Head of caudate nucleus (tissue), 42 donors: ENCODE measurements around the gene CDKL2.
"Not testable (repeated sequence)": the region's sequence is repeated elsewhere in the genome, so short reads cannot be mapped to it uniquely, and the experiment has no call there.

ENCODE experiments used
- DNase-seq, 42 donors: peaks; one replicate each; pipeline versions ENCODE4 v3.0.0 to v3.0.0-alpha.2; 2020 to 2021; ENCODE audit warnings: mixed read lengths in 7 of 42
- intact Hi-C: fragments of 100-400 bp; cut with DNase I; formaldehyde crosslinking; loops from one replicate; pipeline ENCODE4 v1.15.0; 2022

The CDKL2 gene

DNA sequence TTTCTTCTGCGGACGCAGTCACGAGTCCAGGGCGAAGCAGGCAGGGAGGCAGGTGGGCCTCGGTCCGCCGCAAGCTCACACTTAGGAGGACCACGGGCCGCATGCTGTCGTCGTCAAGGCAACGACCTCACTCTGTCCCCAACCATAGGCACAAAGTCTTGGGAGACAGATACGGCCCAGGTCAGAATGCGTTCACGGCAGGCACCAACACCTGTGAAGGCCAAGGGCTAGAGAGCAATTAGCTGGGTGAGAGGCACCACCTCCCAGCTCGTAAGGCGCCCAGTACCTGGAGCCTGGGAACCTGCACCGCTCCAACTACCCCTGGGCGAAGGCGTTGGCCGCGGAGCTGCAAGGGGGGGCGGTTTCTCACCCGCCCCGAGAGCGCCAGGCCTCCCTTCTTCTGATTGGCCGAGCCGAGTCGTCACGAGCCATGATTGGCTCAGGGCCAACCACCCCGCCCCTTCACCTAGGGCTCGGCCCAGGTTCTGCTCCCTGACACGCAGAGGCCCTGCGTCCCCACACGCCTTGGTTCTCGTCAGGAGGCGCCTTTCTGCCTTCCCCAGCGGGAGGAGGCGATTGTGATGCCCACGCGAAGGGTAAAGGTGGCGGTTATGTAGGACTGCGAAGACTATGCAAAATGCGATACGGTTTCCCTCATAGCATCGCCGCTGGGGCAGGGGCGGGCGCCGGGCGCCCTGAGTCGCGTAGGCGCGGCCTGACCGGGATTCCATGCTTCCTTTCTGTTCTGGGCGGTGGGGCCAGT lies at the start of gene CDKL2:
TSS of gene CDKL2 (minus strand) at position 355 of the 763 bp plus-strand sequence. CDS start 4,540 bp downstream, outside the sequence.
- intact Hi-C loops: loop anchor here (5.0 kb wide), 1 partner anchor 42 kb away; the partner anchor contains the start of gene G3BP2
- peak; percentile 76 to 95 (median 89) for DNase-seq

- DNase-seq: no peak
- intact Hi-C loops: no loop called here
Measured at GRCh38 chr4:75678965-75679364, 48.6 kb upstream of the CDKL2 start.

GRCh38 chr4:75678473-75678872 lies 48.1 kb upstream of the CDKL2 start:
- intact Hi-C loops: no loop called here
- DNase-seq: no peak

GRCh38 chr4:75675004-75675531 lies 44.7 kb upstream of the CDKL2 start:
- intact Hi-C loops: no loop called here
- DNase-seq: no peak

- intact Hi-C loops: loop anchor here (1.0 to 5.0 kb wide), 2 partner anchors 42 to 50 kb away; partner anchors contain the start of genes CDKL2 and USO1
- DNase-seq: peak in 1 of 42 donors; percentile 24
Measured at GRCh38 chr4:75673959-75674328, 43.6 kb upstream of the CDKL2 start.

DNA sequence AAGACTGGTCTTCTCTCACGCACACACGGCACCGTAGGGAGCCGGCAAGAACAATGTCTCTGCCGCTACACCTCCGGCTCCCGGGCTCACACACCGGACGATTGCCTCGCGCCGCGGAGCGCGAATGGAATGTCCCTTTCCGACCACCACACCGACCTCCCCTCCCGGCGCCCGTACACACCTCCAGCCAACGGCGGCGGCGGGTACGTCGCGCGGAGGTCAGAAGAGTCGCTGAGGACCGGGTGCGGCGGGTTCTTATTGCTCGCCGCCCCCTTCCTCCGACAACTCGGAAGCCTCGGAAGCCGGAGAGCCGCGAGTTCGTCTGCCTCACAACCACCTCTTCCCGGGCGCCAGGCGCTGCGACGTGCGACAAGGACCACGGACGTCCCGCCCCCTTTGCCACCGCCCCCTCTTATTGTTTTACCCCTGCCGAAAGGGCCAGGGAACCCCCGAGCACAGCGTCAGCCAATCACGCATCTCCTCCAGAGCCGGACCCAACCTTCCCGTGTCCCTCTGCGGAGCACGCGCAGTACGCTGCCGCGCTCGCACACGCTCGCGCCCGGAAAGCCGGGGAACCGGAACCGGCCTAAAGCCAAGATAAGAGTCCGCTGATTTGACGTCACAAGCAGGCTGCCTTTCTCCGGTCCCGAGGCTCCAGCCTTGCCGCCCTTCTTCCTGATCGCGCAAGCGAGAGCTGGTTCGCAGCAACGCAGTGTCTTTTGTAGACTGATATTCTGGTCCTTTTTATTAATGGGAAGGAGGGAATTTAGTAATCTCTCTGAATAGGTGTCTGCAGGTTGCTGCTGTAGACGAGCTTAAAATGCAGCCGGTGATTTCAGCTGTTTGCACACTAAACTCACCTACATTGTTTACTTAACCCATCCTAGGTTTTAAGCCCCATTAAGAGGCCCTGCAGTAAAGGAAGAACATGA lies 43.0 kb upstream of the CDKL2 start, which contains the start of gene G3BP2:
TSS of gene G3BP2 (minus strand) at position 385 of the 932 bp plus-strand sequence. CDS start 11,386 bp downstream, outside the sequence.
- intact Hi-C loops: loop anchor here (1.0 to 5.0 kb wide), 2 partner anchors 41 to 51 kb away; partner anchors contain the start of genes CDKL2 and USO1
- peak; percentile 93 to 99 (median 98) for DNase-seq

GRCh38 chr4:75672461-75673026 lies 42.2 kb upstream of the CDKL2 start:
- intact Hi-C loops: loop anchor here (1.0 to 5.0 kb wide), 2 partner anchors 40 to 52 kb away; partner anchors contain the start of genes CDKL2 and USO1
- peak; percentile 20 to 87 (median 73) for DNase-seq

GRCh38 chr4:75671802-75672421 lies 41.6 kb upstream of the CDKL2 start:
- intact Hi-C loops: loop anchor here (5.0 kb wide), 1 partner anchor 40 kb away; the partner anchor contains the start of gene CDKL2
- no peak for DNase-seq

DNA sequence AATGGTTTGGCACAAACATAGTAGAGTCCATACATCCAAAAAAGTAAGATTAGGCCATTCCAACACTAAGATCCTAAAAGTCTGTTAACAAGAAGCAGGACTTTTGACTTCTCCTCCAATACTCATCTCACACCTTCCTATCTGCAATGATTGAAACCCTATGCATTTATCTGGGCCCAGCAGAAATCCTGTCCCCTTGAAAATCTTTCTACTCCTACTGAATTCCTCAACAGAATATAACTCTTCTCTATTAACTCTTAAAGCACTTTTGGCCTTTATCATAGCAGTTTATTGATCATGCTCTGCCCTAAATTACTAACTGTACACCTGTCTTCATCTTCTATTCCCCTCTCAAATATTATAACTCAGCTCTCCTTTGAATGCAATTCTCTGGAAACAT lies 38.3 kb upstream of the CDKL2 start:
- no peak for DNase-seq
- intact Hi-C loops: no loop called here

- DNase-seq, intact Hi-C loops: not testable (repeated sequence)
Measured at GRCh38 chr4:75667636-75668035, 37.3 kb upstream of the CDKL2 start.

- DNase-seq: no peak
- intact Hi-C loops: no loop called here
Measured at GRCh38 chr4:75666299-75666698, 36.0 kb upstream of the CDKL2 start.

DNA sequence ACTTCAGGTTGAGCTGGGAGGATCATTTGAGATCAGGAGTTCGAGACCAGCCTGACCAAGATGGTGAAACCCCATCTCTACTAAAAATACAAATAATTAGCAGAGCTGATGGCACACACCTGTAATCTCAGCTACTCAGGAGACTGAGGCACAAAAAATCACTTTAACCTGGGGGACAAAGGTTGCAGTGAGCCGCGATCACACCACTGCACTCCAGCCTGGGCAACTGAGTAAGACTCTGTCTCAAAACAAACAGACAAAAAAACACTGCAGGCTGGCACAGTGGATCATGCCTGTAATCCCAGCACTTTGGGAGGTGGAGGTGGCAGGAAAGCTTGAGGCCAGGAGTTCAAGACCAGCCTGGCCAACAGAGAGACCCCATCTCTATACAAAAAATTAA lies 34.3 kb upstream of the CDKL2 start:
- intact Hi-C loops, DNase-seq: not testable (repeated sequence)

GRCh38 chr4:75662626-75663025 lies 32.3 kb upstream of the CDKL2 start:
- DNase-seq: no peak
- intact Hi-C loops: no loop called here

DNA sequence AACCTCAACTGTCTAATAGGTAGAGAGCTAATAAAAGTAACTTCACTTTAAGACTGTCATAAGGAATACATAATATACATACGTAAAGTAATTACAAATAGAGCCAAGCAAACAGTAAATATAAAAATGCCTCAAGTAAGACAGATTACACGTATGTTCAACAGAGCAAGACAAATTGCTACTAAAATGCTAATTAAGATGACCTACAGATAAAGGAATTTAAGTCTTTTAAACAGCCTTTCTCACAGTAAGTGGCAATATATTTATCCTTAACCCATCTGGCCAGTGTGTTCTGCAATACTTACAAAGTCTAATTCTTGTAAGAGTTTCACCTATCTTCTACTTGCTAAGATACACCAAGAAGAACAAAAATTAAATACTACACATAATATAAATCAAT lies 30.2 kb upstream of the CDKL2 start:
- DNase-seq: no peak
- intact Hi-C loops: no loop called here

DNA sequence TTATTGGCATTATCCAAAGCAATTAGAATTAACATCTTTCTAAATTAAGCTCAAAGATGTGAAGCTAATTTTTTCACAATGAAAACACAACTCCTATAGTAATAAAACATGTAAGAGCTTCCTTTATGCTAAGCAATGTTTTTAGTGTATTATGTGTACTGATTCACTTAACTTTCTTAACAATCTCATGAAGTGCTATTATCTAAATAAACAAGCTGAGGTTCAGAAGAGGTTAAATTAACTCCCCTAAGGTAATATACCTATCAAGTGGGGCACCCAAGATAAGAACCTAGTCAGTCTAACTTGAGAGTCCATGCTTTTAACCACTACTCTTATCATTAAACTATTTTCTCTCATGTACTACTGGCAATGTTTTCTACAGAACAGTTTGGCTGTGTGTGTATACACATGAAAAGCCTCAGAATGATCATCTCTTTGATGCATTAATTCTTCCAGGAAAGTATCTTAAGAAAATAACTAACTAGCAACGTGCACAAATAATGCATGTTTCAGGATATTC lies 29.2 kb upstream of the CDKL2 start:
- intact Hi-C loops: no loop called here

DNA sequence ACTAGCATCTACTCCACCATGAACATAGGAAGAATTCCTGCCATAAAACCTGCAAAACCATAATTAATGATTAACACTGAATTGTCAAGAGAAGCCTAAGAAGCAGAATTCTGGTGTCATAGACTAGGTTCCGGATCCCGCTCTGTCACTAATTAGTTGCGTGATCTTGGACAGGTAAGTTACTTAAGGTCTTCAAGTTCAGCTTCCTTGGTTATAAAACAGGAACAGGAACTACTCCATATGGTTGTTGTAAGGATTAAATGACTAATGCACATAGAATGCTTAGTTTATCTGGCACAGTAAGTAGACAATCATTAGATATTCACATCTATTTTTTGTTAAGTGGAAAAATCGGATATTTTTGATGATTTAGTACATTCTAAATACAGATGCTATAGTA lies 28.5 kb upstream of the CDKL2 start:
- intact Hi-C loops: no loop called here
- DNase-seq: no peak

More for the DNA sequence above, 29.2 kb upstream of the CDKL2 start:
- no peak for DNase-seq

GRCh38 chr4:75655562-75655961 lies 25.2 kb upstream of the CDKL2 start:
- DNase-seq: no peak
- intact Hi-C loops: no loop called here

DNA sequence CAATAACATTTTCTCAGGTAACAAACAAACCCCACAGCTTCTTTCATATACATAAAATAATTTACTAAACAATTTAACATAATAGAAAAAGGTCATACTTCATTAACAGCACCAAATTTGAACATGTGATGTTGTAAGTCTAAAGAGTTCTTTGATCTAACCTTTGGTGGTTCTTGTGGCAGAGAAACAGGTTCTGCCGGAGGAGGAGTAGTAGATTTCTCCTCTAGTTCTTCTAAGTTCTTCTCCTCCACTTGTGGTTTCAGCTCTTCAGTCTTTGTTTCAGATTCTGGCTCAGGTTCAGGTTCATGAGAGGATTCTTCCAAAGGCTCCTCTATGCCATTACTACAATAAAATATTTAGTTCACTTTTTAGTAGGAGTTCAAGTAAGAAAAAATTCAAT lies 24.6 kb upstream of the CDKL2 start:
- no peak for DNase-seq
- intact Hi-C loops: no loop called here
